HCT116 (cell line): ENCODE data around the gene ZNF48. TPM values are rescaled to one million over a fixed set of nuclear protein-coding genes. Genes with fewer than 3 reads are reported as not detected.

Experiments
- ATAC-seq: fragments of 200-7000 bp; cut with Tn5 transposase; 2 replicates; pipeline ENCODE4 v1.9.1; 2020; ENCODE audit warnings: mild to moderate bottlenecking, moderate library complexity
- BruUV-seq: library from RNA; stranded (reverse); fragments of 400-500 nt; replicated peaks from 2 replicates; lab custom pipeline; 2021; lab: Mats Ljungman, UMichigan
- CTCF ChIA-PET: fragments of 300-600 bp; sonication (Branson Sonifier 250); formaldehyde crosslinking; loops from one replicate; lab custom pipeline; 2021; ENCODE audit warnings: antibody characterized with exemption; lab: Charles Lee
- POLR2A ChIA-PET: fragments of 300-600, 350-600 bp; sonication (Branson Sonifier 250); formaldehyde crosslinking; loops from one replicate; lab custom pipeline; 2021; ENCODE audit warnings: antibody characterized with exemption; lab: Charles Lee
- RAD21 ChIA-PET, 2 experiments: fragments of 300-600 bp; sonication (Branson Sonifier 250); formaldehyde crosslinking; loops; one replicate each; lab custom pipeline; 2023; ENCODE audit warnings: low total read pairs in 2 of 2; ENCODE audit not compliant: uncharacterized antibody in 2 of 2, unreplicated experiment in 2 of 2, low non-redundant PET in 1 of 2; lab: Charles Lee
- DNase-seq: peaks from one replicate; pipeline ENCODE4 v3.0.0-alpha.2; 2010; ENCODE audit warnings: low read depth, low spot score
- H2AFZ ChIP-seq: fragments of 200-600 bp; shearing (Covaris generic), sonication (generic); 2 replicates; pipeline ENCODE4 v1.6.1; 2017; ENCODE audit warnings: low read depth, mixed run types, mixed read lengths, antibody characterized with exemption, low read length; ENCODE audit not compliant: poor library complexity, severe bottlenecking
- H3K27ac ChIP-seq: 2 replicates; pipeline ENCODE4 v1.5.1; 2012; ENCODE audit warnings: low read depth, low read length
- H3K27me3 ChIP-seq: fragments of 200-600 bp; sonication (generic); 2 replicates; pipeline ENCODE4 v1.6.1; 2016; ENCODE audit warnings: mixed run types, low read length, mixed read lengths; ENCODE audit not compliant: insufficient read depth
- H3K36me3 ChIP-seq, 2 experiments: fragments of 200-500 bp in 1 of 2; fragments of 200-600 bp in 1 of 2; sonication (Bioruptor generic) in 1 of 2; sonication (generic) in 1 of 2; 2 replicates each; pipeline versions ENCODE4 v1.5.1 to v1.6.1; 2014 to 2016; ENCODE audit warnings: low read length in 2 of 2, inconsistent platforms in 1 of 2, mixed read lengths in 1 of 2, mixed run types in 1 of 2; ENCODE audit not compliant: insufficient read depth in 2 of 2, control insufficient read depth in 1 of 2
- H3K4me1 ChIP-seq, 2 experiments: fragments of 200-600 bp in 1 of 2; sonication (generic) in 1 of 2; 2 replicates each; pipeline versions ENCODE4 v1.5.1 to v1.6.1; 2012 to 2017; ENCODE audit warnings: low read length in 2 of 2, inconsistent platforms in 1 of 2, mild to moderate bottlenecking in 1 of 2, mixed read lengths in 1 of 2, mixed run types in 1 of 2, moderate library complexity in 1 of 2; ENCODE audit not compliant: insufficient read depth in 2 of 2, control insufficient read depth in 1 of 2
- H3K4me2 ChIP-seq: fragments of 200-600 bp; sonication (generic); 2 replicates; pipeline ENCODE4 v1.6.1; 2017; ENCODE audit warnings: mixed run types, low read length, mixed read lengths
- H3K4me3 ChIP-seq, 2 experiments: fragments of 200-600 bp in 1 of 2; sonication (generic) in 1 of 2; replicated peaks in 1 of 2; 2 replicates each; pipeline ENCODE4 v1.5.1; 2011 to 2016; ENCODE audit warnings: low read length in 2 of 2, control low read depth in 1 of 2, low read depth in 1 of 2, mild to moderate bottlenecking in 1 of 2, mixed read lengths in 1 of 2, mixed run types in 1 of 2
- H3K79me2 ChIP-seq: fragments of 200-600 bp; sonication (generic); 2 replicates; pipeline ENCODE4 v1.6.1; 2017; ENCODE audit warnings: mild to moderate bottlenecking, mixed run types, low read length, moderate library complexity, mixed read lengths; ENCODE audit not compliant: insufficient read depth
- H3K9ac ChIP-seq: fragments of 200-600 bp; sonication (generic); 2 replicates; pipeline ENCODE4 v1.6.1; 2016; ENCODE audit warnings: low read length, mixed read lengths
- H3K9me2 ChIP-seq: fragments of 200-600 bp; sonication (generic), shearing (Covaris generic); 2 replicates; pipeline ENCODE4 v1.6.1; 2017; ENCODE audit warnings: mixed run types, mild to moderate bottlenecking, moderate library complexity; ENCODE audit not compliant: insufficient read depth
- H3K9me3 ChIP-seq, 2 experiments: fragments of 200-500 bp in 1 of 2; fragments of 200-600 bp in 1 of 2; sonication (Bioruptor generic) in 1 of 2; sonication (generic) in 1 of 2; 2 replicates each; pipeline ENCODE4 v1.6.1; 2014 to 2017; ENCODE audit warnings: low read length in 2 of 2, mixed read lengths in 2 of 2, inconsistent platforms in 1 of 2, low read depth in 1 of 2, mild to moderate bottlenecking in 1 of 2, mixed run types in 1 of 2, moderate library complexity in 1 of 2; ENCODE audit not compliant: control insufficient read depth in 1 of 2, insufficient read depth in 1 of 2
- H4K20me1 ChIP-seq: fragments of 200-600 bp; sonication (generic), shearing (Covaris generic); 2 replicates; pipeline ENCODE4 v1.6.1; 2017; ENCODE audit warnings: mixed run types, mild to moderate bottlenecking, moderate library complexity; ENCODE audit not compliant: insufficient read depth
- CTCF ChIP-seq, 3 experiments: fragments of 200-600 bp in 1 of 3; sonication (generic) in 1 of 3; IDR thresholded peaks in 2 of 3; conservative IDR thresholded peaks in 1 of 3; 2 replicates each; pipeline ENCODE4 v1.5.1; 2012 to 2017; ENCODE audit warnings: low read depth in 2 of 3, low read length in 2 of 3, antibody characterized with exemption in 1 of 3, borderline replicate concordance in 1 of 3, control low read depth in 1 of 3, mild to moderate bottlenecking in 1 of 3, mixed read lengths in 1 of 3, mixed run types in 1 of 3, moderate library complexity in 1 of 3; ENCODE audit not compliant: insufficient read depth in 1 of 3
- POLR2AphosphoS5 ChIP-seq: IDR thresholded peaks from 2 replicates; pipeline ENCODE4 v1.6.1; 2011; ENCODE audit warnings: mild to moderate bottlenecking, low read depth, low read length, moderate library complexity
- SIN3A ChIP-seq: IDR thresholded peaks from 2 replicates; pipeline ENCODE4 v1.6.1; 2012; ENCODE audit warnings: low read depth
- ZBTB33 ChIP-seq: IDR thresholded peaks from 2 replicates; pipeline ENCODE4 v1.6.1; 2011; ENCODE audit warnings: mild to moderate bottlenecking, low read length, moderate library complexity; ENCODE audit not compliant: insufficient replicate concordance; ENCODE audit errors: extremely low read depth
- intact Hi-C: fragments of 100-400 bp; cut with micrococcal nuclease; formaldehyde crosslinking; loops from 2 replicates; pipeline ENCODE4 v1.10.0; 2022
- total RNA-seq: library from RNA; stranded (reverse); gene quantifications from one replicate; pipeline ENCODE4 v1.2.1, GENCODE V29; 2021; ENCODE audit not compliant: unreplicated experiment

ZNF48 gene
- total RNA-seq, 1 experiment from 2014 or later, result 17.9 TPM

GRCh38 chr16:30355144-30355953 lies 39.9 kb upstream of the ZNF48 start, which contains the start of gene CD2BP2 (continued):
- 0 out of 6 replicates have a peak, but pooled peaks of 1 of the 3 experiments have one; percentile 18 for TF ChIP-seq CTCF (IDR thresholded peaks at IDR 0.05 in 2 of 3, conservative IDR thresholded peaks at IDR 0.05 in 1 of 3; ENCODE audit: borderline replicate concordance in 1 of 3, insufficient read depth in 1 of 3, low read depth in 2 of 3, low read length in 2 of 3)
- TF ChIP-seq, all 23 proteins: peak for 11

- ChIA-PET RAD21 (interaction anchor here in 1 of 2 experiments (1.0 kb wide), 1 partner anchor 74 kb away, joined by 3 read pairs; the partner anchor contains the start of gene DCTPP1), POLR2A (interaction anchor here (2.5 kb wide), 1 partner anchor 15 kb away, joined by 15 read pairs; the partner anchor contains the start of gene TBC1D10B), CTCF (interaction anchor here (2.0 kb wide), 2 partner anchors 15 to 54 kb away, joined by 7 to 10 read pairs; partner anchors contain the start of gene TBC1D10B)
- H3K79me2 ChIP-seq, result peaks cover 47% of the 10 kb centered on the region
- H3K9me3 ChIP-seq, result no peaks in the 10 kb centered on the region
- peaks cover 39 to 54% of the 10 kb centered on the region in 2 experiments for H3K4me1 ChIP-seq
- H3K9ac ChIP-seq, result peak overlapping the region; percentile 99
- intact Hi-C loops, result loop anchor here (1.0 kb wide), 1 partner anchor 39 kb away; the partner anchor contains the start of gene ZNF48
- BruUV-seq, result no TSS peak
- ATAC-seq (no peak), DNase-seq (no peak)
- peak overlapping the region; percentile 74 for H3K4me2 ChIP-seq
- no peaks in the 10 kb centered on the region for H4K20me1 ChIP-seq
- peak overlapping the region; percentile 92 for H3K27ac ChIP-seq
- no peaks in the 10 kb centered on the region for H3K27me3 ChIP-seq
- no peaks in the 10 kb centered on the region for H3K9me2 ChIP-seq
- TF ChIP-seq SIN3A (peak; percentile 10; the same call in 1 of the 2 replicates), ZBTB33 (no peak), POLR2AphosphoS5 (peak; percentile 27; the same call in 1 of the 2 replicates)
- TF ChIP-seq, all 23 proteins: peak for 2
- Histone ChIP-seq H3K36me3 (peaks cover 14 to 52% of the 10 kb centered on the region in 2 experiments), H3K4me3 (peak overlapping the region; percentile 86 to 92), H2AFZ (no peak overlapping the region)
These were observed 39.3 kb upstream of the ZNF48 start for GRCh38 chr16:30355954-30356308.
